OCI-LY1 (cell line): ENCODE measurements around the gene DNAJC5G.

ENCODE experiments used
- H2AFZ ChIP-seq: fragments of 200-600 bp; sonication (generic), shearing (Covaris generic); 2 replicates; pipeline ENCODE4 v1.6.0; 2014; ENCODE audit warnings: antibody characterized with exemption, mild to moderate bottlenecking, low read length
- H3F3A ChIP-seq: fragments of 200-600 bp; sonication (generic), shearing (Covaris generic); 2 replicates; pipeline ENCODE4 v1.6.0; 2014; ENCODE audit warnings: mild to moderate bottlenecking, antibody characterized with exemption, low read length, moderate library complexity; ENCODE audit not compliant: insufficient read depth
- H3K27ac ChIP-seq: fragments of 200-600 bp; sonication (generic); 2 replicates; pipeline ENCODE4 v1.5.1; 2014; ENCODE audit warnings: low read length, mixed run types, mild to moderate bottlenecking, low read depth; ENCODE audit not compliant: poor library complexity, severe bottlenecking
- H3K27me3 ChIP-seq: fragments of 200-600 bp; sonication (generic); 2 replicates; pipeline ENCODE4 v1.6.0; 2014; ENCODE audit warnings: antibody characterized with exemption, mild to moderate bottlenecking, low read length, moderate library complexity; ENCODE audit not compliant: insufficient read depth
- H3K36me3 ChIP-seq: fragments of 200-600 bp; sonication (generic); 2 replicates; pipeline ENCODE4 v1.6.1; 2014; ENCODE audit warnings: mild to moderate bottlenecking, antibody characterized with exemption, low read length, moderate library complexity, mixed read lengths; ENCODE audit not compliant: insufficient read depth
- H3K4me1 ChIP-seq: fragments of 200-600 bp; sonication (generic); 2 replicates; pipeline ENCODE4 v1.5.1; 2014; ENCODE audit warnings: mild to moderate bottlenecking, low read length, moderate library complexity; ENCODE audit not compliant: insufficient read depth, severe bottlenecking
- H3K4me2 ChIP-seq: fragments of 200-600 bp; sonication (generic), shearing (Covaris generic); 2 replicates; pipeline ENCODE4 v1.6.1; 2014; ENCODE audit warnings: low read length
- H3K4me3 ChIP-seq: fragments of 200-600 bp; sonication (generic); 2 replicates; pipeline ENCODE4 v1.5.1; 2014; ENCODE audit warnings: low read length, low read depth, mild to moderate bottlenecking, mixed read lengths; ENCODE audit not compliant: poor library complexity, severe bottlenecking
- H3K79me2 ChIP-seq: fragments of 200-600 bp; shearing (Covaris generic); 2 replicates; pipeline ENCODE4 v1.6.1; 2016; ENCODE audit warnings: mixed run types, low read length, mixed read lengths; ENCODE audit not compliant: insufficient read depth
- H3K9ac ChIP-seq: fragments of 200-600 bp; sonication (generic), shearing (Covaris generic); 2 replicates; pipeline ENCODE4 v1.6.1; 2014; ENCODE audit warnings: mild to moderate bottlenecking, low read length, mixed read lengths
- H3K9me2 ChIP-seq: fragments of 200-600 bp; sonication (generic), shearing (Covaris generic); 2 replicates; pipeline ENCODE4 v1.6.1; 2014; ENCODE audit warnings: low read depth, mild to moderate bottlenecking, low read length, mixed read lengths
- H3K9me3 ChIP-seq: fragments of 200-600 bp; shearing (Covaris generic); 2 replicates; pipeline ENCODE4 v1.6.1; 2014; ENCODE audit warnings: low read length, mixed read lengths
- H4K20me1 ChIP-seq: fragments of 200-600 bp; sonication (generic), shearing (Covaris generic); 2 replicates; pipeline ENCODE4 v1.6.0; 2016; ENCODE audit warnings: mild to moderate bottlenecking, low read length; ENCODE audit not compliant: insufficient read depth
- CTCF ChIP-seq: fragments of 200-600 bp; sonication (generic), shearing (Covaris generic); IDR thresholded peaks from 2 replicates; pipeline ENCODE4 v1.5.1; 2017; ENCODE audit warnings: mild to moderate bottlenecking, antibody characterized with exemption, low read length, moderate library complexity, mixed read lengths
- EZH2 ChIP-seq: fragments of 200-600 bp; sonication (generic), shearing (Covaris generic); IDR thresholded peaks from 2 replicates; pipeline ENCODE4 v1.8.0; 2017; ENCODE audit warnings: borderline replicate concordance, mixed run types, mild to moderate bottlenecking, antibody characterized with exemption, low read length, moderate library complexity, mixed read lengths

The DNAJC5G gene

GRCh38 chr2:27275211-27276150 lies at the start of gene DNAJC5G:
TSS of gene DNAJC5G (plus strand) at chr2:27275433. CDS start at chr2:27276729, 1,296 bp downstream.
- Histone ChIP-seq H3K27me3 (no peaks in the 10 kb centered on the region), H3K36me3 (no peaks in the 10 kb centered on the region), H3K9me3 (no peaks in the 10 kb centered on the region), H3K9me2 (no peaks in the 10 kb centered on the region), H2AFZ (no peak within 1 kb of the TSS), H3K9ac (no peak within 1 kb of the TSS), H3F3A (no peaks in the 10 kb centered on the region), H3K4me3 (no peak within 1 kb of the TSS), H3K4me2 (no peak within 1 kb of the TSS), H3K4me1 (no peaks in the 10 kb centered on the region), H4K20me1 (no peaks in the 10 kb centered on the region), H3K79me2 (no peaks in the 10 kb centered on the region), H3K27ac (no peak within 1 kb of the TSS)
- TF ChIP-seq EZH2: no peak
- TF ChIP-seq CTCF: no peak

GRCh38 chr2:27225526-27225925 lies 49.7 kb upstream of the DNAJC5G start:
- H3K4me3 ChIP-seq: no peak overlapping the region
- no peaks in the 10 kb centered on the region for H3K79me2 ChIP-seq
- no peaks in the 10 kb centered on the region for H3K27me3 ChIP-seq
- no peak overlapping the region for H3K9ac ChIP-seq
- H3K4me2 ChIP-seq: no peak overlapping the region
- no peaks in the 10 kb centered on the region for H3K9me3 ChIP-seq
- peaks cover 96% of the 10 kb centered on the region for H3K36me3 ChIP-seq
- H3F3A ChIP-seq: no peaks in the 10 kb centered on the region
- no peak overlapping the region for H2AFZ ChIP-seq
- H3K9me2 ChIP-seq: no peaks in the 10 kb centered on the region
- H4K20me1 ChIP-seq: no peaks in the 10 kb centered on the region
- no peaks in the 10 kb centered on the region for H3K4me1 ChIP-seq
- TF ChIP-seq CTCF (no peak), EZH2 (no peak)
- H3K27ac ChIP-seq: no peak overlapping the region

- no peak overlapping the region for H3K4me3 ChIP-seq
- no peaks in the 10 kb centered on the region for H3K9me2 ChIP-seq
- no peak overlapping the region for H2AFZ ChIP-seq
- H3K27ac ChIP-seq: no peak overlapping the region
- H4K20me1 ChIP-seq: no peaks in the 10 kb centered on the region
- H3F3A ChIP-seq: no peaks in the 10 kb centered on the region
- no peaks in the 10 kb centered on the region for H3K9me3 ChIP-seq
- peaks cover 99% of the 10 kb centered on the region for H3K36me3 ChIP-seq
- no peaks in the 10 kb centered on the region for H3K4me1 ChIP-seq
- no peaks in the 10 kb centered on the region for H3K27me3 ChIP-seq
- no peak overlapping the region for H3K9ac ChIP-seq
- H3K4me2 ChIP-seq: no peak overlapping the region
- TF ChIP-seq EZH2 (no peak), CTCF (no peak)
- no peaks in the 10 kb centered on the region for H3K79me2 ChIP-seq
Observed at GRCh38 chr2:27227501-27227900, 47.7 kb upstream of the DNAJC5G start.
